ENCODE data around the gene DYSF. TPM values are rescaled to one million over a fixed set of nuclear protein-coding genes. Genes with fewer than 3 reads are reported as not detected.

DYSF gene
- total RNA-seq, 1 experiment from 2014 or later = 0.24 TPM

DNA sequence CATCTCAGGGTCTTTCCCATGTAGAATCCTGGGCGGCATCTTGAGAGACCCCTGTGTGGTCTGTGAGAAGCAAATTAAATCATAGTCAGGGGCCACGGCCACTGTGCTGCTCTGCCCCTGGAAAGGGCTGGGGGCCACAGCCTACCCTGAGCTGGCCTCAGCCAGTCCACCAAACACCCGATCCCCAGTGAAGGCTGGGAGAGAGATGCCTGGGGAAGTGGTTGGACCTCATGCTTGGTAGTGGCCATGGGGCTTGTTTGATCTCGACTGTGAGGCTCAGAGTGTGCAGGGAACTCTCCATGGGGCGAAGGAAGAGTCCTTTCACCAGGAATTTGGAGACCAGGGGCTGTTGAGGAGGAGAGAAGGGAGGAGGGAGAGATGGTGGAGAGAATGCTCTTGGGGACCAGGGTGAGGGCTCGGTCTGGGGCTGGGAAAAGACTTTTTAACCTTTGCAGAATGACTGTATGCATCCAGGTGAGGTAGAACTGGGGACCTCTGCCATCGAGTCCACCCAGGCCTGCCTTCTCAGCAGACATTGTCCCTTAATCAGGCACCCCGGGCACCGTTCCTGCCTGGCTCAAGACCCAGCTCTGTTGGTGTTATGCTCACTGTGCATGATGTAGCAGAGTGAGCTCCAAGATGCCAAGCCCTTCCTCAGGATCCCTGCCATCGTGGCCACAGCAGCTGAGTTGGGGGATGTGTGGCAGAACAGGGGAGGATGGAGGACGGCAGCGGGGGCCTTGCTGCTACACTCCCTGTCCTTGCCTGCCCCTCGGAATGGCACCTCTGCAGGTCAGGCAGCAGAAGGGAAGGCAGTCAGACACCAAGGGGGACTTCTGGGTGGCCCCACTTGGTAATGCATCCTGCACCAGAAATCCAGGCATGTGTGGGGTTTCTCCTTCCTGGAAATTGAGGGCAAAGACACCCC, 249.9 kb downstream of the DYSF start:
- BruUV-seq (replicated peaks) = no TSS peak
- Histone ChIP-seq H3K36me3 (ENCODE audit: insufficient read depth, low read length, poor library complexity, severe bottlenecking) (no peaks in the 10 kb centered on the region), H3K9me3 (ENCODE audit: low read depth, low read length, poor library complexity, severe bottlenecking) (no peaks in the 10 kb centered on the region), H3K27ac (ENCODE audit: low read depth, low read length, poor library complexity, severe bottlenecking) (no peak overlapping the region), H3K27me3 (replicated peaks; ENCODE audit: insufficient read depth, low read depth, low read length, poor library complexity) (no peaks in the 10 kb centered on the region), H3K4me1 (ENCODE audit: insufficient read depth, low read length, poor library complexity, severe bottlenecking) (no peaks in the 10 kb centered on the region), H3K4me3 (ENCODE audit: low read depth, low read length, poor library complexity, severe bottlenecking) (no peak overlapping the region)
- DNase-seq (ENCODE audit: low spot score) = no peak
- ChIA-PET CTCF (no interaction called here), POLR2A (ENCODE audit: low non-redundant PET) (no interaction called here)
- intact Hi-C loops (cut with micrococcal nuclease; ENCODE audit: unreplicated experiment) = no loop called here
- TF ChIP-seq, protein P1, sequence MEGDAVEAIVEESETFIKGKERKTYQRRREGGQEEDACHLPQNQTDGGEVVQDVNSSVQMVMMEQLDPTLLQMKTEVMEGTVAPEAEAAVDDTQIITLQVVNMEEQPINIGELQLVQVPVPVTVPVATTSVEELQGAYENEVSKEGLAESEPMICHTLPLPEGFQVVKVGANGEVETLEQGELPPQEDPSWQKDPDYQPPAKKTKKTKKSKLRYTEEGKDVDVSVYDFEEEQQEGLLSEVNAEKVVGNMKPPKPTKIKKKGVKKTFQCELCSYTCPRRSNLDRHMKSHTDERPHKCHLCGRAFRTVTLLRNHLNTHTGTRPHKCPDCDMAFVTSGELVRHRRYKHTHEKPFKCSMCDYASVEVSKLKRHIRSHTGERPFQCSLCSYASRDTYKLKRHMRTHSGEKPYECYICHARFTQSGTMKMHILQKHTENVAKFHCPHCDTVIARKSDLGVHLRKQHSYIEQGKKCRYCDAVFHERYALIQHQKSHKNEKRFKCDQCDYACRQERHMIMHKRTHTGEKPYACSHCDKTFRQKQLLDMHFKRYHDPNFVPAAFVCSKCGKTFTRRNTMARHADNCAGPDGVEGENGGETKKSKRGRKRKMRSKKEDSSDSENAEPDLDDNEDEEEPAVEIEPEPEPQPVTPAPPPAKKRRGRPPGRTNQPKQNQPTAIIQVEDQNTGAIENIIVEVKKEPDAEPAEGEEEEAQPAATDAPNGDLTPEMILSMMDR (conservative IDR thresholded peaks at IDR 0.05; ENCODE audit: low read depth, low read length) = no peak
- TF ChIP-seq EZH2 (IDR thresholded peaks at IDR 0.05; ENCODE audit: borderline replicate concordance, low read depth, low read length, poor library complexity, severe bottlenecking) = no peak

DNA sequence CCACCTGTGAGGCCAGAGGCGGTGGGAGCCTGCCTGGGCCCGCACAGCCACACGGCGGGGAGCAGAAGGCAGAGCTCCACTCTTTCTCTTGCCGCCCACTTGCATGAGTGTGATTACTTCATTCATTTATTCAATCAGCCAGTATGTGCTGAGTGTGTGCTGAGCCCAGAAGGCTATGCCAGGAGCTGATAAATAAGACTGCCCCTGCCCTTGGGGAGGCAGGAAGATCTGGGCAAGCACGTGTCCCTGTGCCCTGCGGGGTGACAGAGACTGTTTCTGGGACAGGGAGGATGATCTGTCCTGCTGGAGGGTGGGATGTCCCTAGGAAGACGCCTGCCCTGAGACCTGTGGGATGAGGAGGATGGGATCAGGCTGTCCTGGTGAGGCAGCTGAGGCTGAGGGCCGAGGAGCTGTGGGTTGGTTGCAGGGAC, 250.8 kb downstream of the DYSF start:
- no peak overlapping the region for H3K27ac ChIP-seq (ENCODE audit: low read depth, low read length, poor library complexity, severe bottlenecking)
- BruUV-seq (replicated peaks) = no TSS peak
- no peak for DNase-seq (ENCODE audit: low spot score)
- intact Hi-C loops (cut with micrococcal nuclease; ENCODE audit: unreplicated experiment) = no loop called here
- H3K36me3 ChIP-seq (ENCODE audit: insufficient read depth, low read length, poor library complexity, severe bottlenecking) = no peaks in the 10 kb centered on the region
- POLR2A ChIA-PET (ENCODE audit: low non-redundant PET) = no interaction called here
- H3K4me3 ChIP-seq (ENCODE audit: low read depth, low read length, poor library complexity, severe bottlenecking) = no peak overlapping the region
- no peaks in the 10 kb centered on the region for H3K27me3 ChIP-seq (replicated peaks; ENCODE audit: insufficient read depth, low read depth, low read length, poor library complexity)
- H3K9me3 ChIP-seq (ENCODE audit: low read depth, low read length, poor library complexity, severe bottlenecking) = no peaks in the 10 kb centered on the region
- TF ChIP-seq, protein P1 (conservative IDR thresholded peaks at IDR 0.05; ENCODE audit: low read depth, low read length) = no peak
- no peak for TF ChIP-seq EZH2 (IDR thresholded peaks at IDR 0.05; ENCODE audit: borderline replicate concordance, low read depth, low read length, poor library complexity, severe bottlenecking)
- CTCF ChIA-PET = no interaction called here
- no peaks in the 10 kb centered on the region for H3K4me1 ChIP-seq (ENCODE audit: insufficient read depth, low read length, poor library complexity, severe bottlenecking)

DNA sequence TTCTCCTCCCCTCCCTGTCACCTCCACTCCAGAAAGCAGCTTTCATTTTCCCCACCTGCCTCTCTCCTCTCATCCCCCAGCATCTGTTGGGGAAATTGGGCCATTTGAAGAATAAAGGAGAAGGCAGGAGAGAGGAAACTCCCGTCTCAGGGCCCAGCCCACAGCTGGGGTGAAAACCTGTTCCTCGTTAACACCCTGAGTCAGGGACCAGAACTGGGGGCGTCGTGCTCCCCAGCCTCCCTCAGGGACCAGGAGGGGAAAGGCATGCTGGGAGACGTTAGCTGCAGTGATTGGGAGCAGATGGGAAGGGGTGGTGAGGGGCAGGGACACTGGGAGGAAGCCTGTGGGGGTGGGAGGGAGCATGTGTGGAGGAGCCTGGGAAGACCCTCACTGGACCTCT, 251.3 kb downstream of the DYSF start:
- POLR2A ChIA-PET (ENCODE audit: low non-redundant PET) = no interaction called here

More for the DNA sequence above, 251.3 kb downstream of the DYSF start:
- Histone ChIP-seq H3K27ac (ENCODE audit: low read depth, low read length, poor library complexity, severe bottlenecking) (no peak overlapping the region), H3K27me3 (replicated peaks; ENCODE audit: insufficient read depth, low read depth, low read length, poor library complexity) (no peaks in the 10 kb centered on the region), H3K9me3 (ENCODE audit: low read depth, low read length, poor library complexity, severe bottlenecking) (no peaks in the 10 kb centered on the region), H3K36me3 (ENCODE audit: insufficient read depth, low read length, poor library complexity, severe bottlenecking) (no peaks in the 10 kb centered on the region), H3K4me1 (ENCODE audit: insufficient read depth, low read length, poor library complexity, severe bottlenecking) (no peaks in the 10 kb centered on the region), H3K4me3 (ENCODE audit: low read depth, low read length, poor library complexity, severe bottlenecking) (no peak overlapping the region)
- BruUV-seq (replicated peaks) = no TSS peak
- DNase-seq (ENCODE audit: low spot score) = no peak
- no peak for TF ChIP-seq EZH2 (IDR thresholded peaks at IDR 0.05; ENCODE audit: borderline replicate concordance, low read depth, low read length, poor library complexity, severe bottlenecking)
- TF ChIP-seq, protein P1 (conservative IDR thresholded peaks at IDR 0.05; ENCODE audit: low read depth, low read length) = no peak
- intact Hi-C loops (cut with micrococcal nuclease; ENCODE audit: unreplicated experiment) = no loop called here
- CTCF ChIA-PET = no interaction called here
